GM19035 (cell line): Measurements from ENCODE around the gene TRAF2.
"Not testable (repeated sequence)": the region's sequence is repeated elsewhere in the genome, so short reads cannot be mapped to it uniquely, and the experiment has no call there.

Source experiments
- ATAC-seq: cut with Tn5 transposase; IDR thresholded peaks from one replicate; pipeline ENCODE4 v1.9.1; 2021; ENCODE audit not compliant: unreplicated experiment

The TRAF2 gene

GRCh38 chr9:136876476-136876875 lies 9.8 kb upstream of the TRAF2 start:
- no peak for ATAC-seq

- ATAC-seq, result no peak
These were observed 5.7 kb upstream of the TRAF2 start for GRCh38 chr9:136880651-136881050.

GRCh38 chr9:136881691-136882108 lies 4.6 kb upstream of the TRAF2 start:
- ATAC-seq, result no peak

GRCh38 chr9:136882109-136882946 lies 4.0 kb upstream of the TRAF2 start:
- no peak for ATAC-seq

DNA sequence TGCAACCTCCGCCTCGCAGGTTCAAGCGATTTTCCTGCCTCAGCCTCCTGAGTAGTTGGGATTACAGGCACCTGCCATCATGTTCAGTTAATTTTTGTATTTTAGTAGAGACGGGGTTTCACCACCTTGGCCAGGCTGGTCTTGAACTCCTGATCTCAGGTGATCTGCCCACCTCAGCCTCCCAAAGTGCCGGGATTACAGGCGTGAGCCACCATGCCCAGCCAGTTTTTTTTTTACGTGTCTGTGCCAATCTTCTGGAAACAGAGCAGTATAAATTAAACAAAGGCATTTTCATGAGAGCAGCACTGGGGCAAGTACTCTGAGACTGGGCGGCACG lies 3.4 kb upstream of the TRAF2 start:
- ATAC-seq, result not testable (repeated sequence)

DNA sequence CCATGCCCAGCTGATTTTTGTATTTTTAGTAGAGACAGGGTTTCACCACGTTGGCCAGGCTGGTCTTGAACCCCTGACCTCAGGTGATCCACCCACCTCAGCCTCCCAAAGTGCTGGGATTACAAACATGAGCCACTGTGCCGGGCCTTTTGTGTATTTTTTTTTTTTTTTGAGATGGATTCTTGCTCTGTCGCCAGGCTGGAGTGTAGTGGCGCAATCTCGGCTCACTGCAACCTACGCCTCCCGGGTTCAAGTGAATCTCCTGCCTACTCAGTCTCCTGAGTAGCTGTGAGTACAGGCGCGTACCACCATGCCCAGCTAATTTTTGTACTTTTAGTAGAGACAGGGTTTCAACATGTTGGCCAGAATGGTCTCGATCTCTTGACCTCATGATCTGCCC lies 2.6 kb upstream of the TRAF2 start:
- ATAC-seq, result not testable (repeated sequence)

GRCh38 chr9:136886610-136887597 lies 588 bp downstream of the TRAF2 start:
- ATAC-seq, result peak; percentile 23

- ATAC-seq, result no peak
These were observed 2.1 kb downstream of the TRAF2 start for GRCh38 chr9:136888454-136888853.

DNA sequence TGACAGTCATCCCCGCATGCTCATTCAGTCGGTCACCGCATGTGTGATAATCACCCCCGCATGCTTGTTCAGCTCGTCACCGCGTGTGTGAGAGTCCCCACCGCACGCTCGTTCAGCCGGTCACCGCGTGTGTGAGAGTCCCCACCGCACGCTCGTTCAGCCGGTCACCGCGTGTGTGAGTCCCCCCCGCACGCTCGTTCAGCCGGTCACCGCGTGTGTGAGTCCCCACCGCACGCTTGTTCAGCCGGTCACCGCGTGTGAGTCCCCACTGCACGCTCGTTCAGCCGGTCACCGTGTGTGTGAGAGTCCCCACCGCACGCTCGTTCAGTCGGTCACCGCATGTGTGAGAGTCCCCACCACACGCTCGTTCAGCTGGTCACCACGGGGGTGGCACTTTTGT lies 3.5 kb downstream of the TRAF2 start:
- no peak for ATAC-seq

DNA sequence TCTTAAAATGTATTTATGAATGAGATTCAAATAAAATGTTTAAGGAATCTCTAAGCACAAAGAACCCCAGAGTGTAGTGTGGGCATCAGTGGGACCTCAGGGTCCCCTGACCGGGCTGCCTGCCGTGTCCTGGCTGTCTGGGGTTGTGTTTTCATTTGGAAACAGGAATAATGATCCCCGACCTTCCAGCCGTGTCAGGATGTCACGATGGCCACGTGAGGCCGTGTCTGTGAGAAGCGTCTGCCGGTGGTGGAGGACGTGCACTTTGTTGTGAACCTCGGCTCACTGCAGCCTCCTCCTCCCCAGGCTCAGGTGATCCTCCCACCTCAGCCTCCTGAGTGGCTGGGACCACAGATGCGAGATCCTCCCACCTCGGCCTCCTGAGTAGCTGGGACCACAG lies 4.3 kb downstream of the TRAF2 start:
- ATAC-seq, result no peak

DNA sequence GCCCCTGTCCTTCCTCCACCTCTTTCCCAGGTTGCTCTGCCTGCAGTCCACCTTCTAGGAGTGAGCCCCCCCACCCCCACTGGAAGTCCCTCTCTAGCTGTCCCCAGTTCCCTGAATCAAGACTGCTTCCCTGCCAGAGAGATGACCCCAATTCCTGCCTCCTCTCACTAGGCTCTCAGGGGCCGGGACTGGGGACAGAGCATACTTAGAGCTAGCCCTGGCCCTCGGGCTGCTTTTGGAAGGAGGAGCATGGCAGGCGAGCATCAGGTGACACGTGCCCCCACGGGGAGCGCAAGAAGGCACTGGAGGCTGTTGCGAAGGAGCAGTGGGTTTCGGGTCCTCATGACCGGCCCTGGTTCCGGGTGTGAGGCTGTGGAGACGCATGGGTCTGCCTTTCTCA lies 9.7 kb downstream of the TRAF2 start:
- ATAC-seq, result no peak

- no peak for ATAC-seq
These were observed 12.3 kb downstream of the TRAF2 start for GRCh38 chr9:136898483-136899100.

DNA sequence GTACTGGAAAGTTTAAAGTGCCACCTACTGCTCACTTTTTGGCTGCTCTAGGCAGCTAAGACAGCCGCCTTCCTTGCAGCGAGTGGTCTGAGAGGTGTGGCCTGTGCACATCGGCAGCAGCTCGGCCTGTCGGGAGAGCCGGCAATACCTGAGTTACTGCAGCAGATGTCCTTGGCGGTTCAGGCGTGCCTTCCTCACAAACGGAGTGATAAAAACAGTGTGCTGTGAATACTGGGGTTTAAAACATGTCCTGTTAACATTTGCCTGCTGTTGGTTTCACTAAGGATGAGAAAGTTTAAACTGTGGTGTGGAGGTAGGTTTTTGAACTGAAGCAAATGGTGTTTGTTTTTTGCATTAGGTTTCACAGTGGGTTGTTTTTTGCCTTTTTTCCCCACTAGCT lies 12.9 kb downstream of the TRAF2 start:
- ATAC-seq, result no peak

DNA sequence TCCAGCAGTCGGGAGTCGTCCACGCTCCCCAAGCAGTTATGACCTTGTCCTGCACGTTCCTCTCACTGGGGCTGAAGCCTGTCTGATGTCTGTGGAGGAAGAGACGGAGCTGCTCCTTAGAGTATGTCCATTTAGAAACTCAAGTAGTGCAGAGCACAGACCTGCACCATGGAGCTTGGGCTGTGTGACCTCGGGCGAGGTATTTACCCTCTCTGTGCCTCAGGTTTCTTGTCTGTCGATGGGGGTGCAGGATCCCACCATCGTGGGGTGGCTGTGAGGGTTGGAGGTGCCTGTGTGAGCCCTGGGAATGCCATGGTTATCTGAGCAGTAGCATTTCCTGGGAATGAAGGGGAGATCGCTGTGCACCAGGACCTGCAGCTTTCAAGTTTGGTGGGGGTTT lies 14.2 kb downstream of the TRAF2 start:
- ATAC-seq, result no peak

DNA sequence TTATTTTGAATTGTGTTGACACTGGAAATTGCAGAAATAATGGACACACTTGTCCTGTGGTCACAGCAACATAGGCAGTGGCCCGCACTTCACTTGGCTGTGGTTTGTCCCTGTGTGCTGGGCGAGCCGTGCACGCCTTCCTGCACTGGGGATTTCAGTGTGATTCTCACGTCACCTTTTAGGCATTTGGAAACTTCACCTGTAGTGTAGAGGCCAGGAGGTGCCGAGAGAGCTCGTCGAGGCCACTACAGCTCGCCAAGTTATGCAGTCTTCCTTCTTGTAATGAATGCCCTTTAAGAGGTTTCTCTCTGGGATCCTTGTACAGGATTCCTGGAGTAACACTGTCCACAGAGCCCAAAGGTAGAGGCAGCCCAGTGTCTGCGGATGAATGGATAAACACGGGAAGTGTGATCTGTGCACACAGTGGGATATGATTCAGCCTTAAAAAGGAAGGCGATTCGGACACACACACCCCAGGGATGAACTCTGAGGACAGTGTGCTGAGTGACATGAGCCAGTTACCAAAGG lies 14.7 kb downstream of the TRAF2 start:
- no peak for ATAC-seq

DNA sequence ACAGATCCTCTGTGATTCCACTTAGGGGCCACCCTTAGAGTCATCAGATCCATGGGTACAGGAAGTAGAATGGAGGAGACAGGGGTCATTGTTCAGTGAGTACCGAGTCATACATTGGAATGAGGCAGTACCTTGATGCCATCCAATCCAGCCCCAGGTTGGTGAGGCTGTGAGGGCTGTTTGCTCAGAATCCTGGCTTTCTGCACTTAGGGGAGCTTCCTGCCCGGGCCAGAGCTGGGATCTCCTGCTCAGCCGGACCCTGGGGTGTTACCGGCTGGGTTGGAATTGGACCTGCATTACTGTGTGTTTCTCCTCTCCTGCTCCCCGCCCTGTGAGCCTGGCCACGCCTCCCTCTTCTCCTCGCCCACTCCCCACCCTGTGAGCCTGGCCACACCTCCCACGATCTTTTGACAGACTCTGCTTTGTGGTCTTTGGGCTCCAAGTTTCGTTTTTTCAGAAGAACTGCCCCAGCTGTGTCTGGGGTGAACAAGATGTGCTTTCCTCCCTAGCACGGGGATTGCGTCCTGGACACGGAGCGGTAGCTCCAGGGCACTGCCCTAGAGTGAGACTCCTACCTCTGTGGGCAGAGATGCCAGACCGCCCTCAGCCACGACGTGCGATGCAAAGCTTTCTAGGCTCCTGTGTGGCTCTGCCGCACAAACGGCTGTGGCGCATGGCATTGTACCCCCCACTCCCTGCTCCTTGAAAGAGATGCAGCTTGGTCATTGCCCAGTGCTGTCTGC lies 15.4 kb downstream of the TRAF2 start:
- ATAC-seq, result peak; percentile 56

GRCh38 chr9:136902259-136902821 lies 16.0 kb downstream of the TRAF2 start:
- ATAC-seq, result peak; percentile 54

- ATAC-seq, result no peak
These were observed 16.8 kb downstream of the TRAF2 start for GRCh38 chr9:136903041-136903554.

DNA sequence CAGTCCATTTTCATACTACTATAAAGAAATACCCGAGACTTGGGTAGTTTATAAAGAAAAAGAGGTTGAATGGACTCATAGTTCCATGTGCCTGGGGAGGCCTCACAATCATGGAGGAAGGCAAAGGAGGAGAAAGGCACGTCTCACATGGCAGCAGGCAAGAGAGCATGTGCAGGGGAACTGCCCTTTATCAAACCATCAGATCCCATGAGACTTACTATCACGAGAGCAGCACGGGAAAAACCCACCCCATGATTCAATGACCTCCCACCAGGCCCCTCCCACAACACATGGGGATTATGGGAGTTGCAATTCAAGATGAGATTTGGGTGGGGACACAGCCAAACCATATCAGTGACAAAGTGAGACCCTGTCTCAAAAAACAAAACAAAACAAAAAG lies 19.9 kb downstream of the TRAF2 start:
- ATAC-seq, result no peak
